WTC11 (cell line): ENCODE measurements around the gene GORASP1. TPM values are rescaled to one million over a fixed set of nuclear protein-coding genes. Genes with fewer than 3 reads are reported as not detected.
A peak's percentile ranks its signal among the peaks of the same experiment; 100 is the strongest.

Experiments
- ATAC-seq: fragments of 200-7000 bp; cut with Tn5 transposase; 2 replicates; pipeline ENCODE4 v1.10.0; 2021; ENCODE audit warnings: mild to moderate bottlenecking, moderate library complexity
- CTCF ChIA-PET: fragments of 300-600 bp; sonication (Branson Sonifier 250); formaldehyde crosslinking; loops from one replicate; lab custom pipeline; 2021; ENCODE audit warnings: antibody characterized with exemption; lab: Charles Lee
- POLR2A ChIA-PET: fragments of 350-600 bp; sonication (Branson Sonifier 250); formaldehyde crosslinking; loops from one replicate; lab custom pipeline; 2021; ENCODE audit warnings: antibody characterized with exemption; lab: Charles Lee
- DNase-seq: peaks from one replicate; pipeline ENCODE4 v3.0.0; 2021; ENCODE audit warnings: low spot score
- H3K27ac Mint-ChIP-seq: 2 replicates; pipeline ENCODE4 v1.8.0; 2021; ENCODE audit warnings: mixed read lengths
- H3K27me3 Mint-ChIP-seq: 2 replicates; pipeline ENCODE4 v1.8.0; 2021; ENCODE audit warnings: low read depth, mild to moderate bottlenecking, moderate library complexity, mixed read lengths
- H3K36me3 Mint-ChIP-seq: 2 replicates; pipeline ENCODE4 v1.8.0; 2021; ENCODE audit warnings: mixed read lengths
- H3K4me1 Mint-ChIP-seq: 2 replicates; pipeline ENCODE4 v1.8.0; 2022; ENCODE audit warnings: mixed read lengths
- H3K4me3 Mint-ChIP-seq: 2 replicates; pipeline ENCODE4 v1.8.0; 2021; ENCODE audit warnings: mild to moderate bottlenecking, moderate library complexity, mixed read lengths
- H3K9me3 Mint-ChIP-seq: 2 replicates; pipeline ENCODE4 v1.8.0; 2021; ENCODE audit warnings: mixed read lengths
- CBFB ChIP-seq: sonication (generic); formaldehyde crosslinking; IDR thresholded peaks from 2 replicates; pipeline ENCODE4 v1.8.1; 2022; ENCODE audit warnings: mild to moderate bottlenecking, low read depth, missing genetic modification reagents
- GTF2I ChIP-seq: fragments of 250-450 bp; sonication (Bioruptor Pico); conservative IDR thresholded peaks from 2 replicates; pipeline ENCODE4 v1.4.0; 2021; ENCODE audit warnings: mild to moderate bottlenecking
- HMGA2 ChIP-seq: fragments of 250-450 bp; sonication (Bioruptor Pico); IDR thresholded peaks from 2 replicates; pipeline ENCODE4 v1.4.0; 2021; ENCODE audit warnings: mild to moderate bottlenecking, moderate library complexity
- JUN ChIP-seq: sonication (generic); formaldehyde crosslinking; IDR thresholded peaks from 2 replicates; pipeline ENCODE4 v1.8.0; 2023; ENCODE audit warnings: mild to moderate bottlenecking, missing genetic modification reagents
- KAT7 ChIP-seq: sonication (generic); formaldehyde crosslinking; IDR thresholded peaks from 2 replicates; pipeline ENCODE4 v1.8.1; 2023; ENCODE audit warnings: missing genetic modification reagents, mild to moderate bottlenecking, borderline replicate concordance
- NFE2L1 ChIP-seq: sonication (generic); formaldehyde crosslinking; IDR thresholded peaks from 2 replicates; pipeline ENCODE4 v1.8.1; 2023; ENCODE audit warnings: missing genetic modification reagents
- SMAD4 ChIP-seq: sonication (generic); formaldehyde crosslinking; IDR thresholded peaks from 2 replicates; pipeline ENCODE4 v1.8.0; 2022; ENCODE audit warnings: mild to moderate bottlenecking, missing genetic modification reagents
- SOX15 ChIP-seq: fragments of 250-450 bp; sonication (Bioruptor Pico); IDR thresholded peaks from 2 replicates; pipeline ENCODE4 v1.9.0; 2021; ENCODE audit warnings: mild to moderate bottlenecking
- total RNA-seq: library from RNA; stranded (reverse); gene quantifications from 3 replicates; pipeline ENCODE4 v1.2.3, GENCODE V29; 2021
- TF ChIP-seq, protein P1 (sequence below): sonication (generic); formaldehyde crosslinking; IDR thresholded peaks from 2 replicates; pipeline ENCODE4 v1.8.1; 2023; ENCODE audit warnings: mild to moderate bottlenecking, missing genetic modification reagents, moderate library complexity
- TF ChIP-seq, protein P2 (sequence below): sonication (generic); formaldehyde crosslinking; IDR thresholded peaks from 2 replicates; pipeline ENCODE4 v1.8.1; 2023; ENCODE audit warnings: mild to moderate bottlenecking, missing genetic modification reagents, borderline replicate concordance
- TF ChIP-seq, protein P3 (sequence below): sonication (generic); formaldehyde crosslinking; IDR thresholded peaks from 2 replicates; pipeline ENCODE4 v1.8.1; 2022; ENCODE audit warnings: mild to moderate bottlenecking, moderate library complexity, missing genetic modification reagents
- TF ChIP-seq, protein P4 (sequence below): fragments of 250-450 bp; sonication (Bioruptor Pico); IDR thresholded peaks from 2 replicates; pipeline ENCODE4 v2.1.2; 2022; ENCODE audit warnings: mild to moderate bottlenecking, moderate library complexity
- TF ChIP-seq, protein P5 (sequence below): sonication (generic); formaldehyde crosslinking; IDR thresholded peaks from 2 replicates; pipeline ENCODE4 v1.8.0; 2022; ENCODE audit warnings: mild to moderate bottlenecking, missing genetic modification reagents
- TF ChIP-seq, protein P6 (sequence below): sonication (generic); formaldehyde crosslinking; IDR thresholded peaks from 2 replicates; pipeline ENCODE4 v1.8.1; 2023; ENCODE audit warnings: mild to moderate bottlenecking, missing genetic modification reagents

The GORASP1 gene
- total RNA-seq, 1 experiment from 2014 or later = 47.4 TPM

DNA sequence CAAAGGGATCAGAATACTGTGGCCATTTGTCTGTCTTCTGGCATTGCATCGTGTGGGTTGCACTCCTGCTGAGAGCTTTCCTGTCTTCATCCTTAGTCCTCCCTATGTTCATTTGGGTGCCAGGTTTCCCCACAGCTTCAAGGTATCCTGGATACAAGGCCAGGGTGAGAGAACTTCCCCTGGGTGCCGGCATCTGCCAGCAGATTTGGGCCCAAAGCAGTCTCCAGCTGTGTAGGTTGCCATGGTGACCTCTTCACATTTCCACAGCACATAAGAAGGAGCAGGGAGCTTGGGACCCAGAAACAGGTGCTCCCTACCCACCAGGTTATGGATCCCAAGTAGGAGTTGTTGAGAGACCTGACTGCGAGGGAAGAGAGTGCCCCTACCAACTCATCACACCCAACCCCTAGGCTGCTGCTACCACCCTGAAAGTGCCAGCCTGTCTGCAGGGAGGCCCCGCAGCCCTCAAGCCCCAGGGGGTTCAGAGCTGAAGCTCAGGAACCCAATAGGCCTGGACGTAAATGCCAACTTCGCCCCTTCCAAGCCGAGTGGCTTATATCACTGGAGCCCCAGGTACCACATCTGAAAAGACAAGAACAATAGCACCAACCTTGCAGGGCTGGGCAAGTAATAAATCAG is 20.0 kb upstream of the GORASP1 start:
- ChIA-PET POLR2A (no interaction called here), CTCF (interaction anchor here (0.8 to 8.7 kb wide), 19 partner anchors 9 to 251 kb away, joined by 3 to 260 read pairs (median 6); partner anchors contain the start of genes CX3CR1, GORASP1, TTC21A and XIRP1)
- DNase-seq (no peak), ATAC-seq (no peak)
- TF ChIP-seq, protein P1, sequence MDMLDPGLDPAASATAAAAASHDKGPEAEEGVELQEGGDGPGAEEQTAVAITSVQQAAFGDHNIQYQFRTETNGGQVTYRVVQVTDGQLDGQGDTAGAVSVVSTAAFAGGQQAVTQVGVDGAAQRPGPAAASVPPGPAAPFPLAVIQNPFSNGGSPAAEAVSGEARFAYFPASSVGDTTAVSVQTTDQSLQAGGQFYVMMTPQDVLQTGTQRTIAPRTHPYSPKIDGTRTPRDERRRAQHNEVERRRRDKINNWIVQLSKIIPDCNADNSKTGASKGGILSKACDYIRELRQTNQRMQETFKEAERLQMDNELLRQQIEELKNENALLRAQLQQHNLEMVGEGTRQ (CRISPR knock-in tag) = no peak
- TF ChIP-seq KAT7 (CRISPR knock-in tag) (no peak), CBFB (CRISPR knock-in tag) (no peak), SOX15 (CRISPR knock-in tag) (no peak), JUN (no peak), HMGA2 (no peak), SMAD4 (no peak)
- TF ChIP-seq, protein P2, sequence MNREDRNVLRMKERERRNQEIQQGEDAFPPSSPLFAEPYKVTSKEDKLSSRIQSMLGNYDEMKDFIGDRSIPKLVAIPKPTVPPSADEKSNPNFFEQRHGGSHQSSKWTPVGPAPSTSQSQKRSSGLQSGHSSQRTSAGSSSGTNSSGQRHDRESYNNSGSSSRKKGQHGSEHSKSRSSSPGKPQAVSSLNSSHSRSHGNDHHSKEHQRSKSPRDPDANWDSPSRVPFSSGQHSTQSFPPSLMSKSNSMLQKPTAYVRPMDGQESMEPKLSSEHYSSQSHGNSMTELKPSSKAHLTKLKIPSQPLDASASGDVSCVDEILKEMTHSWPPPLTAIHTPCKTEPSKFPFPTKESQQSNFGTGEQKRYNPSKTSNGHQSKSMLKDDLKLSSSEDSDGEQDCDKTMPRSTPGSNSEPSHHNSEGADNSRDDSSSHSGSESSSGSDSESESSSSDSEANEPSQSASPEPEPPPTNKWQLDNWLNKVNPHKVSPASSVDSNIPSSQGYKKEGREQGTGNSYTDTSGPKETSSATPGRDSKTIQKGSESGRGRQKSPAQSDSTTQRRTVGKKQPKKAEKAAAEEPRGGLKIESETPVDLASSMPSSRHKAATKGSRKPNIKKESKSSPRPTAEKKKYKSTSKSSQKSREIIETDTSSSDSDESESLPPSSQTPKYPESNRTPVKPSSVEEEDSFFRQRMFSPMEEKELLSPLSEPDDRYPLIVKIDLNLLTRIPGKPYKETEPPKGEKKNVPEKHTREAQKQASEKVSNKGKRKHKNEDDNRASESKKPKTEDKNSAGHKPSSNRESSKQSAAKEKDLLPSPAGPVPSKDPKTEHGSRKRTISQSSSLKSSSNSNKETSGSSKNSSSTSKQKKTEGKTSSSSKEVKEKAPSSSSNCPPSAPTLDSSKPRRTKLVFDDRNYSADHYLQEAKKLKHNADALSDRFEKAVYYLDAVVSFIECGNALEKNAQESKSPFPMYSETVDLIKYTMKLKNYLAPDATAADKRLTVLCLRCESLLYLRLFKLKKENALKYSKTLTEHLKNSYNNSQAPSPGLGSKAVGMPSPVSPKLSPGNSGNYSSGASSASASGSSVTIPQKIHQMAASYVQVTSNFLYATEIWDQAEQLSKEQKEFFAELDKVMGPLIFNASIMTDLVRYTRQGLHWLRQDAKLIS (CRISPR knock-in tag) = no peak
- TF ChIP-seq, protein P3, sequence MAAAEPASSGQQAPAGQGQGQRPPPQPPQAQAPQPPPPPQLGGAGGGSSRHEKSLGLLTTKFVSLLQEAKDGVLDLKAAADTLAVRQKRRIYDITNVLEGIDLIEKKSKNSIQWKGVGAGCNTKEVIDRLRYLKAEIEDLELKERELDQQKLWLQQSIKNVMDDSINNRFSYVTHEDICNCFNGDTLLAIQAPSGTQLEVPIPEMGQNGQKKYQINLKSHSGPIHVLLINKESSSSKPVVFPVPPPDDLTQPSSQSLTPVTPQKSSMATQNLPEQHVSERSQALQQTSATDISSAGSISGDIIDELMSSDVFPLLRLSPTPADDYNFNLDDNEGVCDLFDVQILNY = no peak
- TF ChIP-seq, protein P4, sequence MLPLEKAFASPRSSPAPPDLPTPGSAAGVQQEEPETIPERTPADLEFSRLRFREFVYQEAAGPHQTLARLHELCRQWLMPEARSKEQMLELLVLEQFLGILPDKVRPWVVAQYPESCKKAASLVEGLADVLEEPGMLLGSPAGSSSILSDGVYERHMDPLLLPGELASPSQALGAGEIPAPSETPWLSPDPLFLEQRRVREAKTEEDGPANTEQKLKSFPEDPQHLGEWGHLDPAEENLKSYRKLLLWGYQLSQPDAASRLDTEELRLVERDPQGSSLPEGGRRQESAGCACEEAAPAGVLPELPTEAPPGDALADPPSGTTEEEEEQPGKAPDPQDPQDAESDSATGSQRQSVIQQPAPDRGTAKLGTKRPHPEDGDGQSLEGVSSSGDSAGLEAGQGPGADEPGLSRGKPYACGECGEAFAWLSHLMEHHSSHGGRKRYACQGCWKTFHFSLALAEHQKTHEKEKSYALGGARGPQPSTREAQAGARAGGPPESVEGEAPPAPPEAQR (CRISPR knock-in tag) = no peak
- Mint-ChIP-seq H3K27ac (no peak overlapping the region), H3K9me3 (no peaks in the 10 kb centered on the region), H3K27me3 (no peaks in the 10 kb centered on the region), H3K36me3 (no peaks in the 10 kb centered on the region), H3K4me1 (peaks cover 5% of the 10 kb centered on the region; the same call in 1 of the 2 replicates), H3K4me3 (no peak overlapping the region)

DNA sequence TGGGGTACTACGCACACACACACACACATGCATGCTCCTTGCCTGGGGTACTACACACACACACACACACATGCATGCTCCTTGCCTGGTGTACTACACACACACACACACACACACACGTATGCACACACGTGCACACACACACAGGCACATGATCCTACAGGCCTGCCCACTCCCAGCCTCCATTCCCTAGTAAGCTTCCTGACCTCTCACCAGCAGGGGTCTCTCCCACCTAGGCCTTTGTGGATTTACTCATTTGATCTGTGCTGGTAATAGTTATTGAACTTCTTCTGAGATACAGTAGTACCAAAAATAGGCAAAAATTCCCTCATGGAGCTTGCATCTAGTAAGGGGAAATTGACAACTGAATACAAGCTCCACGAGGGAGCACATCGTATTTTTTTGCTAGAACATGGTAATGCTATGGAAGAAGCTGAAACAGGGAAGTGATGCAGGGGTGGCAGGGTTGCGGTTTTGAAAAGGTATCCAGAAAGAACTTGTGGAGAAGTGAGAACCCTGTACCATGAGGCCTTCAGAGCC is 19.2 kb upstream of the GORASP1 start:
- Mint-ChIP-seq H3K9me3 (no peaks in the 10 kb centered on the region), H3K27ac (no peak overlapping the region), H3K4me1 (peaks cover 5% of the 10 kb centered on the region; the same call in 1 of the 2 replicates), H3K27me3 (no peaks in the 10 kb centered on the region), H3K4me3 (no peak overlapping the region), H3K36me3 (no peaks in the 10 kb centered on the region)
- peak; percentile 60 for DNase-seq
- peak; percentile 84 for ATAC-seq
- CTCF ChIA-PET = interaction anchor here (0.6 to 8.7 kb wide), 23 partner anchors 8 to 251 kb away, joined by 3 to 260 read pairs (median 6); partner anchors contain the start of genes CX3CR1, GORASP1, TTC21A and XIRP1
- TF ChIP-seq, protein P5, sequence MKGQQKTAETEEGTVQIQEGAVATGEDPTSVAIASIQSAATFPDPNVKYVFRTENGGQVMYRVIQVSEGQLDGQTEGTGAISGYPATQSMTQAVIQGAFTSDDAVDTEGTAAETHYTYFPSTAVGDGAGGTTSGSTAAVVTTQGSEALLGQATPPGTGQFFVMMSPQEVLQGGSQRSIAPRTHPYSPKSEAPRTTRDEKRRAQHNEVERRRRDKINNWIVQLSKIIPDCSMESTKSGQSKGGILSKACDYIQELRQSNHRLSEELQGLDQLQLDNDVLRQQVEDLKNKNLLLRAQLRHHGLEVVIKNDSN (CRISPR knock-in tag) = peak; percentile 53; the same call in 1 of the 2 replicates
- TF ChIP-seq GTF2I (CRISPR knock-in tag) = no peak
- TF ChIP-seq, protein P6, sequence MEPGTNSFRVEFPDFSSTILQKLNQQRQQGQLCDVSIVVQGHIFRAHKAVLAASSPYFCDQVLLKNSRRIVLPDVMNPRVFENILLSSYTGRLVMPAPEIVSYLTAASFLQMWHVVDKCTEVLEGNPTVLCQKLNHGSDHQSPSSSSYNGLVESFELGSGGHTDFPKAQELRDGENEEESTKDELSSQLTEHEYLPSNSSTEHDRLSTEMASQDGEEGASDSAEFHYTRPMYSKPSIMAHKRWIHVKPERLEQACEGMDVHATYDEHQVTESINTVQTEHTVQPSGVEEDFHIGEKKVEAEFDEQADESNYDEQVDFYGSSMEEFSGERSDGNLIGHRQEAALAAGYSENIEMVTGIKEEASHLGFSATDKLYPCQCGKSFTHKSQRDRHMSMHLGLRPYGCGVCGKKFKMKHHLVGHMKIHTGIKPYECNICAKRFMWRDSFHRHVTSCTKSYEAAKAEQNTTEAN (CRISPR knock-in tag) = peak; percentile 67; the same call in 1 of the 2 replicates
- TF ChIP-seq NFE2L1 (CRISPR knock-in tag) = no peak
- TF ChIP-seq, all 79 proteins: peak for 2
- POLR2A ChIA-PET = interaction anchor here (0.9 kb wide), 1 partner anchor 60 kb away, joined by 3 read pairs; no protein-coding TSS in a partner anchor
